ENCODE data around the gene LEUTX. TPM values are rescaled to one million over a fixed set of nuclear protein-coding genes. Genes with fewer than 3 reads are reported as not detected.

The LEUTX gene
- polyA plus RNA-seq, 1 experiment: not detected

- Histone ChIP-seq H3K36me3 (ENCODE audit: control insufficient read depth, insufficient read depth, low read length) (no peaks in the 10 kb centered on the region), H3K27me3 (ENCODE audit: control insufficient read depth, insufficient read depth, low read length) (no peaks in the 10 kb centered on the region), H3K4me3 (ENCODE audit: low read depth, low read length) (no peak overlapping the region)
- CTCF ChIA-PET: interaction anchor here (1.3 kb wide), 1 partner anchor 26 kb away, joined by 4 read pairs; no protein-coding TSS in a partner anchor
- no peak for TF ChIP-seq CTCF (IDR thresholded peaks at IDR 0.05; ENCODE audit: insufficient read depth, low read depth, low read length)
- POLR2A ChIA-PET: no interaction called here
- no peak for DNase-seq (ENCODE audit: low read depth)
Observed at GRCh38 chr19:39818626-39819097, 40.0 kb downstream of the LEUTX start.

- CTCF ChIA-PET: no interaction called here
- no peak overlapping the region for H3K4me3 ChIP-seq (ENCODE audit: low read depth, low read length)
- TF ChIP-seq CTCF (IDR thresholded peaks at IDR 0.05; ENCODE audit: insufficient read depth, low read depth, low read length): no peak
- POLR2A ChIA-PET: no interaction called here
- no peaks in the 10 kb centered on the region for H3K36me3 ChIP-seq (ENCODE audit: control insufficient read depth, insufficient read depth, low read length)
- H3K27me3 ChIP-seq (ENCODE audit: control insufficient read depth, insufficient read depth, low read length): no peaks in the 10 kb centered on the region
- no peak for DNase-seq (ENCODE audit: low read depth)
Observed at GRCh38 chr19:39819786-39820185, 41.1 kb downstream of the LEUTX start.

- Histone ChIP-seq H3K27me3 (ENCODE audit: control insufficient read depth, insufficient read depth, low read length) (no peaks in the 10 kb centered on the region), H3K36me3 (ENCODE audit: control insufficient read depth, insufficient read depth, low read length) (peaks cover 3% of the 10 kb centered on the region; the same call in 1 of the 2 replicates), H3K4me3 (ENCODE audit: low read depth, low read length) (no peak overlapping the region)
- TF ChIP-seq CTCF (IDR thresholded peaks at IDR 0.05; ENCODE audit: insufficient read depth, low read depth, low read length): no peak
- ChIA-PET POLR2A (no interaction called here), CTCF (interaction anchor here (0.9 to 1.4 kb wide), 3 partner anchors 22 to 28 kb away, joined by 3 to 5 read pairs (median 4); no protein-coding TSS in a partner anchor)
- no peak for DNase-seq (ENCODE audit: low read depth)
Observed at GRCh38 chr19:39820696-39821095, 42.0 kb downstream of the LEUTX start.

- Histone ChIP-seq H3K36me3 (ENCODE audit: control insufficient read depth, insufficient read depth, low read length) (peaks cover 17% of the 10 kb centered on the region), H3K4me3 (ENCODE audit: low read depth, low read length) (peak overlapping the region; percentile 96), H3K27me3 (ENCODE audit: control insufficient read depth, insufficient read depth, low read length) (no peaks in the 10 kb centered on the region)
- ChIA-PET CTCF (interaction anchor here (8.1 kb wide), 1 partner anchor 20 kb away, joined by 46 read pairs; the partner anchor contains the start of gene FBL), POLR2A (no interaction called here)
- no peak for TF ChIP-seq CTCF (IDR thresholded peaks at IDR 0.05; ENCODE audit: insufficient read depth, low read depth, low read length)
- no peak for DNase-seq (ENCODE audit: low read depth)
Observed at GRCh38 chr19:39823686-39824085, 45.0 kb downstream of the LEUTX start.

GRCh38 chr19:39824143-39825092 lies 45.8 kb downstream of the LEUTX start:
- Histone ChIP-seq H3K27me3 (ENCODE audit: control insufficient read depth, insufficient read depth, low read length) (no peaks in the 10 kb centered on the region), H3K4me3 (ENCODE audit: low read depth, low read length) (peak overlapping the region; percentile 96), H3K36me3 (ENCODE audit: control insufficient read depth, insufficient read depth, low read length) (peaks cover 18% of the 10 kb centered on the region)
- DNase-seq (ENCODE audit: low read depth): peak; percentile 80
- no peak for TF ChIP-seq CTCF (IDR thresholded peaks at IDR 0.05; ENCODE audit: insufficient read depth, low read depth, low read length)
- CTCF ChIA-PET: interaction anchor here (1.0 to 8.1 kb wide), 3 partner anchors 9 to 32 kb away, joined by 4 to 46 read pairs (median 6); partner anchors contain the start of genes DYRK1B and FBL
- POLR2A ChIA-PET: no interaction called here

All from BJ (cell line).